NCI-H1105 (cell line): ENCODE measurements around the gene CGA.

Source experiments
- DNase-seq: peaks from one replicate; lab custom pipeline; 2025; lab: John Stamatoyannopoulos, UW

Gene CGA

GRCh38 chr6:87088076-87088475, 6.8 kb downstream of the CGA start:
- DNase-seq: no peak

GRCh38 chr6:87082160-87082721, 12.7 kb downstream of the CGA start:
- DNase-seq: no peak

DNA sequence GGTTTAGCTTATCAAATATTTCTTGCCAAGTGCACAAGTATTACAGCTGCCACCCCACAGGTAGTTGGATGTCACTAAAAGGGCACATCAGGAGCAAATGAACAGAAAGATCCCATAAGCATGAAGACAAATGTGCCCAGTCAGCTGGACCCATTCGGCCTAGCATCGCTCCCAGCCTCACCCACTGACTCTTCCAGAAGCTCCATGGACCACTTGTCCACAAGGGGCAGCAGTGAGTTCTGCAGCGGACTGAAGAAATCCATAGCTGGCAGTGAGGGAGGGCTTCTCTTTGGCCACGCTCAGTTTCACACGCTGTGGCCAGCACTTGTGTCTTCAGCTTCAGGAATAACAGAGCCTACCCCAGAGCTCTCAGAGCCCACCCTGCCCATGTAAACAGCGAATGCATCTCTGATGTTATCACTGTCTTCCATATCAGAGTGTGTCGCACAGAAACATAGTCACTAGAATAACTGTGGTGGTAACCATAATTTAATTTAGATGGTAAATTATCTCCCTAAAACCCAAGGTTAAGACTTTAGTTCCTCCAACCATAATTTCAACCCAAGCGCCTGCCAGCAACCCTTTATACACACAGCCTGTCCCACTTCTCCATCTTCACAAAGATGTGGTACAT, 15.8 kb downstream of the CGA start:
- peak; percentile 45 for DNase-seq

GRCh38 chr6:87075168-87075567, 19.7 kb downstream of the CGA start:
- DNase-seq: no peak

GRCh38 chr6:87074101-87074621, 20.7 kb downstream of the CGA start:
- no peak for DNase-seq

- no peak for DNase-seq
Observed at GRCh38 chr6:87071683-87072082, 23.2 kb downstream of the CGA start.

DNA sequence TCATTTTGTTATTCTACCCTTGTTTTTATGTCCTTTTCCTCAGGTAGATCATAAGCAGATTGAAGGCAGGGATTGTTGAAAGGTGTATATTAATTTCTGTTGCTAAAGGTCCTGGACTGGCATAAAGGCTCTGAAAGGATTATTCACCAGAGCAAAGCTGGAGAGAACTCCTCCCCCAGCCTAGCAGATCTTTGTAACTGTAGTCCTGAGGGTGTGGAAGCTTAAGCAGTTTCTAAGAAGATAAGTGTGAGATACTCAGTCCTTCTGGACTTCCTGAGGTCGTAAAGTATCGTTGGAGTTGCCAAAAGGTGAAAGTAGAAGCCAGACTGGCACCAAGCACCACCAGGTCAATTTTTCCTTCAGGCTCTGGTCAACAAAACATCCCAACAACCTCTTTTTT, 24.2 kb downstream of the CGA start:
- no peak for DNase-seq

- no peak for DNase-seq
Observed at GRCh38 chr6:87068795-87069194, 26.1 kb downstream of the CGA start.

GRCh38 chr6:87066449-87067333, 28.2 kb downstream of the CGA start:
- DNase-seq: peak; percentile 70

GRCh38 chr6:87065117-87065516, 29.8 kb downstream of the CGA start:
- DNase-seq: no peak

DNA sequence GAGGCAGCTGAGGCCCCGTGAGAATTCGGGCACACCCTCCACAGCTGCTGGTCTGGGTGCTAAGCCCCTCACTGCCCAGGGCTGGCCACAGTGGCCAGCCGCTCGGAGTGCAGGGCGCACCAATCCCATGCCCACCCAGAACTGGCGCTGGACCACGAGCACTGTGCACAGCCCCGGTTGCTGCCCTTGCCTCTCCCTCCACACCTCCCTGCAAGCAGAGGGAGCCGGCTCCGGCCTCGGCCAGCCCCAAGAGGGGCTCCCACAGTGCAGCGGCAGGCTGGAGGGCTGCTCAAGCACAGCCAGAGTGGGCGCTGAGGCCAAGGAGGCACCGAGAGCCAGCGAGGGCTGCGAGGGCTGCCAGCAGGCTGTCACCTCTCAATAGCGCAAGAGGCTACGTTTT, 35.0 kb downstream of the CGA start:
- DNase-seq: no peak

DNA sequence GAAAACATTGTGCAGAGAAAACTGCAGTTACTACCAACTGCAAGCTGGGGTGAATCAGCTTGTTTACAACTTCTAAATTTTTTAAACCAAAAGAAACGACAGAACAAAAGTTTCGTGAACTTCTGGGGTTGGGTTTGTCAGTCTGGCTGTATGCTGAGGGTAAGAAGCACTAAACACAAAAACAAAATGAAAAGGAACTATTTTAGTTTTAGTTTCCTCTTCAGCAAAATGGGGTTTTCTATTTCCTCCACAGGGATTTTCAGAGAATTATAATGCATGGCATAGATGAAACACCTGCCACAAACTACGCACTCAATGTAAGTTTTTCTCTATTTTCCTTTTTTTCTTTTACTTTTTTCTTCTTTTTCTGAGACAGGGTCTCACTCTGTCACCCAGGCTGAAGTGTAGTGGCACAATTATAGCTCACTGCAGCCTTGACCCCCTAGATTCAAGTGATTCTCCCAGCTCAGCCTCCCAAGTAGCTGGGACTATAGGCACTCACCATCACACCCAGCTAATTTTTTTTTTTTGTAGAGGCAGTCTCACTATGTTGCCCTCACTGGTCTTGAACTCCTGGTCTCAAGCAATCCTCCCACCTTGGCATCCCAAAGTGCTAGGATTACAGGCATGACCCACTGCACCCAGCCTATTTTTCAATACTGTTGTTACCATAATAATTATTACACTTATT, 40.6 kb downstream of the CGA start:
- no peak for DNase-seq

GRCh38 chr6:87053312-87053711, 41.6 kb downstream of the CGA start:
- no peak for DNase-seq

DNA sequence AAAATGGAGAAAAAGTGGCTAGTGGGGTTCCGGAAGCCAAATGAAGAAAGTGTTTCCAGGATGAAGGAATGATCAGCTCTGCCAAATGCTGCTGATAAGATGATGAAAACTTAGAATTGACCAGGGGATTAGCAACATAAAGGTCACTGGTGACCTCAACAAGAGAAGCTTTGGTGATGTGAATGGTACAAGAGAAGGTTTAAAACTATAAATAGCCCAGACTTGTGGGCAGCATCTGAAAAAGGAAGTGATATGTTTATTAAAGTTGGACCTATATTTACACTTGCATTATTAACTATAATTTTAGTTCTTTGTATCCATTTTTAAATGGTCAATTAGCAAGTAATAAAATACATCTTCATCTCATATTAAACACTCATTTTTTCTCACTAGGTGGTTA, 45.1 kb downstream of the CGA start:
- DNase-seq: no peak

- DNase-seq: no peak
Observed at GRCh38 chr6:87045521-87046075, 49.3 kb downstream of the CGA start.

- no peak for DNase-seq
Observed at GRCh38 chr6:87040729-87041128, 54.2 kb downstream of the CGA start.
